ENCODE data around the gene PDGFB.

PDGFB gene

GRCh38 chr22:39283322-39284141, 38.8 kb upstream of the PDGFB start:
- H3K36me3 ChIP-seq (replicated peaks; ENCODE audit: insufficient read depth, low read length): no peaks in the 10 kb centered on the region
- H4K20me1 ChIP-seq (ENCODE audit: insufficient read depth, low read length): no peaks in the 10 kb centered on the region
- no peaks in the 10 kb centered on the region for H3K9me2 ChIP-seq (replicated peaks; ENCODE audit: insufficient read depth, low read length)
- no peak overlapping the region for H3K4me3 ChIP-seq (ENCODE audit: low read length)
- no peak overlapping the region for H2AFZ ChIP-seq (ENCODE audit: low read length)
- no peaks in the 10 kb centered on the region for H3K27me3 ChIP-seq (replicated peaks; ENCODE audit: insufficient read depth, low read length)
- H3K9ac ChIP-seq (ENCODE audit: low read length): no peak overlapping the region
- no peak overlapping the region for H3K4me2 ChIP-seq (ENCODE audit: low read depth, low read length)
- TF ChIP-seq EZH2 (optimal IDR thresholded peaks at IDR 0.05; ENCODE audit: low read depth, low read length) (no peak), CTCF (IDR thresholded peaks at IDR 0.05; ENCODE audit: low read length) (no peak), EZH2phosphoT487 (IDR thresholded peaks at IDR 0.05; ENCODE audit: low read length) (no peak)
- 0 out of 2 replicates have a peak, but pooled peaks cover 7% of the 10 kb centered on the region for H3K4me1 ChIP-seq (ENCODE audit: low read length)
- no peaks in the 10 kb centered on the region for H3F3A ChIP-seq (ENCODE audit: insufficient read depth, low read length)
- no peak overlapping the region for H3K27ac ChIP-seq (ENCODE audit: low read length)
- H3K79me2 ChIP-seq (ENCODE audit: low read length): no peaks in the 10 kb centered on the region
- DNase-seq: no peak
- H3K9me3 ChIP-seq (replicated peaks; ENCODE audit: insufficient read depth, low read length): no peaks in the 10 kb centered on the region

GRCh38 chr22:39282645-39283321, 38.0 kb upstream of the PDGFB start:
- Histone ChIP-seq H3K36me3 (replicated peaks; ENCODE audit: insufficient read depth, low read length) (no peaks in the 10 kb centered on the region), H4K20me1 (ENCODE audit: insufficient read depth, low read length) (no peaks in the 10 kb centered on the region), H3K9me3 (replicated peaks; ENCODE audit: insufficient read depth, low read length) (no peaks in the 10 kb centered on the region), H3K4me1 (ENCODE audit: low read length) (peaks cover 8% of the 10 kb centered on the region), H2AFZ (ENCODE audit: low read length) (no peak overlapping the region), H3F3A (ENCODE audit: insufficient read depth, low read length) (no peaks in the 10 kb centered on the region), H3K9ac (ENCODE audit: low read length) (no peak overlapping the region), H3K79me2 (ENCODE audit: low read length) (no peaks in the 10 kb centered on the region), H3K4me2 (ENCODE audit: low read depth, low read length) (no peak overlapping the region), H3K27ac (ENCODE audit: low read length) (no peak overlapping the region), H3K27me3 (replicated peaks; ENCODE audit: insufficient read depth, low read length) (no peaks in the 10 kb centered on the region), H3K4me3 (ENCODE audit: low read length) (no peak overlapping the region), H3K9me2 (replicated peaks; ENCODE audit: insufficient read depth, low read length) (no peaks in the 10 kb centered on the region)
- TF ChIP-seq EZH2 (optimal IDR thresholded peaks at IDR 0.05; ENCODE audit: low read depth, low read length): no peak
- TF ChIP-seq EZH2phosphoT487 (IDR thresholded peaks at IDR 0.05; ENCODE audit: low read length): no peak
- TF ChIP-seq CTCF (IDR thresholded peaks at IDR 0.05; ENCODE audit: low read length): no peak
- DNase-seq: no peak

- Histone ChIP-seq H3K27me3 (replicated peaks; ENCODE audit: insufficient read depth, low read length) (no peaks in the 10 kb centered on the region), H3K9me2 (replicated peaks; ENCODE audit: insufficient read depth, low read length) (no peaks in the 10 kb centered on the region), H3F3A (ENCODE audit: insufficient read depth, low read length) (peaks cover 3% of the 10 kb centered on the region; the same call in 1 of the 2 replicates), H3K27ac (ENCODE audit: low read length) (no peak overlapping the region), H3K79me2 (ENCODE audit: low read length) (no peaks in the 10 kb centered on the region), H3K4me2 (ENCODE audit: low read depth, low read length) (no peak overlapping the region), H3K9me3 (replicated peaks; ENCODE audit: insufficient read depth, low read length) (no peaks in the 10 kb centered on the region), H3K9ac (ENCODE audit: low read length) (no peak overlapping the region), H2AFZ (ENCODE audit: low read length) (no peak overlapping the region), H3K4me1 (ENCODE audit: low read length) (peaks cover 17% of the 10 kb centered on the region), H4K20me1 (ENCODE audit: insufficient read depth, low read length) (no peaks in the 10 kb centered on the region), H3K4me3 (ENCODE audit: low read length) (no peak overlapping the region), H3K36me3 (replicated peaks; ENCODE audit: insufficient read depth, low read length) (no peaks in the 10 kb centered on the region)
- TF ChIP-seq EZH2 (optimal IDR thresholded peaks at IDR 0.05; ENCODE audit: low read depth, low read length): no peak
- no peak for TF ChIP-seq EZH2phosphoT487 (IDR thresholded peaks at IDR 0.05; ENCODE audit: low read length)
- no peak for TF ChIP-seq CTCF (IDR thresholded peaks at IDR 0.05; ENCODE audit: low read length)
- DNase-seq: no peak
These were observed 36.3 kb upstream of the PDGFB start for GRCh38 chr22:39281126-39281525.

Data from MM.1S (cell line).